Measurements from ENCODE around the gene DCAF10. TPM values are rescaled to one million over a fixed set of nuclear protein-coding genes. Genes with fewer than 3 reads are reported as not detected.

DCAF10 gene
- total RNA-seq, 1 donor from 2014 or later, result 14.9 TPM

GRCh38 chr9:37897665-37898064 is 97.1 kb downstream of the DCAF10 start:
- Mint-ChIP-seq H3K4me1 (ENCODE audit: unreplicated experiment) (peaks cover under 1% of the 10 kb centered on the region), H3K27me3 (ENCODE audit: unreplicated experiment) (no peaks in the 10 kb centered on the region), H3K4me3 (ENCODE audit: unreplicated experiment) (no peak overlapping the region), H3K27ac (ENCODE audit: unreplicated experiment) (no peak overlapping the region), H3K36me3 (ENCODE audit: low read depth, unreplicated experiment) (peaks cover 33% of the 10 kb centered on the region), H3K9me3 (ENCODE audit: unreplicated experiment) (no peaks in the 10 kb centered on the region)
- no peak for DNase-seq (ENCODE audit: low spot score)
- TF ChIP-seq, protein P1, sequence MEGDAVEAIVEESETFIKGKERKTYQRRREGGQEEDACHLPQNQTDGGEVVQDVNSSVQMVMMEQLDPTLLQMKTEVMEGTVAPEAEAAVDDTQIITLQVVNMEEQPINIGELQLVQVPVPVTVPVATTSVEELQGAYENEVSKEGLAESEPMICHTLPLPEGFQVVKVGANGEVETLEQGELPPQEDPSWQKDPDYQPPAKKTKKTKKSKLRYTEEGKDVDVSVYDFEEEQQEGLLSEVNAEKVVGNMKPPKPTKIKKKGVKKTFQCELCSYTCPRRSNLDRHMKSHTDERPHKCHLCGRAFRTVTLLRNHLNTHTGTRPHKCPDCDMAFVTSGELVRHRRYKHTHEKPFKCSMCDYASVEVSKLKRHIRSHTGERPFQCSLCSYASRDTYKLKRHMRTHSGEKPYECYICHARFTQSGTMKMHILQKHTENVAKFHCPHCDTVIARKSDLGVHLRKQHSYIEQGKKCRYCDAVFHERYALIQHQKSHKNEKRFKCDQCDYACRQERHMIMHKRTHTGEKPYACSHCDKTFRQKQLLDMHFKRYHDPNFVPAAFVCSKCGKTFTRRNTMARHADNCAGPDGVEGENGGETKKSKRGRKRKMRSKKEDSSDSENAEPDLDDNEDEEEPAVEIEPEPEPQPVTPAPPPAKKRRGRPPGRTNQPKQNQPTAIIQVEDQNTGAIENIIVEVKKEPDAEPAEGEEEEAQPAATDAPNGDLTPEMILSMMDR (IDR thresholded peaks at IDR 0.05; ENCODE audit: unreplicated experiment), result no peak

- Mint-ChIP-seq H3K4me1 (ENCODE audit: unreplicated experiment) (peaks cover 4% of the 10 kb centered on the region), H3K27ac (ENCODE audit: unreplicated experiment) (no peak overlapping the region), H3K4me3 (ENCODE audit: unreplicated experiment) (no peak overlapping the region), H3K27me3 (ENCODE audit: unreplicated experiment) (no peaks in the 10 kb centered on the region), H3K9me3 (ENCODE audit: unreplicated experiment) (no peaks in the 10 kb centered on the region), H3K36me3 (ENCODE audit: low read depth, unreplicated experiment) (peaks cover 25% of the 10 kb centered on the region)
- TF ChIP-seq, protein P1 (IDR thresholded peaks at IDR 0.05; ENCODE audit: unreplicated experiment), result no peak
- DNase-seq (ENCODE audit: low spot score), result no peak
These were observed 98.4 kb downstream of the DCAF10 start for GRCh38 chr9:37899041-37899440.

DNA sequence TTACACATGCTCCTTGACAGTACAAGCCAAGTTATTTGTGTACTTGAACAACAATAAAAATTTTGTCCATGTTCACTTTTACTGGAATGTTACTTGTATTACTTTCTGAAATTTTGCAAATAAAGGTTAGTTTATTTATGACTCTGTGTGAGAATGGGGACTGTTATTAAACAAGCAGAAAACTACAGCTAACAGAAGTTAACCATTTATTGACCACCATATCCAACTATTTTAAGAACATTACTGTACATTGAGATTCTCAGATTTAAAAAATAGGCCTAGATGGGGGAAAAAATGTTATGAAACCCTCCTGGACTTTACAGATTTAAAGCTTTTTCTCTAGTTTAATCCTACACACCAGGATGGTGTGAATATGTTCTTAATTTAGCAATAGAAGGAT is 101.5 kb downstream of the DCAF10 start:
- peaks cover 4% of the 10 kb centered on the region for H3K36me3 Mint-ChIP-seq (ENCODE audit: low read depth, unreplicated experiment)
- no peaks in the 10 kb centered on the region for H3K9me3 Mint-ChIP-seq (ENCODE audit: unreplicated experiment)
- no peak overlapping the region for H3K27ac Mint-ChIP-seq (ENCODE audit: unreplicated experiment)
- peaks cover 1% of the 10 kb centered on the region for H3K27me3 Mint-ChIP-seq (ENCODE audit: unreplicated experiment)
- TF ChIP-seq, protein P1 (IDR thresholded peaks at IDR 0.05; ENCODE audit: unreplicated experiment), result no peak
- H3K4me1 Mint-ChIP-seq (ENCODE audit: unreplicated experiment), result peaks cover 9% of the 10 kb centered on the region
- no peak for DNase-seq (ENCODE audit: low spot score)
- H3K4me3 Mint-ChIP-seq (ENCODE audit: unreplicated experiment), result no peak overlapping the region

GRCh38 chr9:37902796-37903646 is 102.4 kb downstream of the DCAF10 start:
- Mint-ChIP-seq H3K27ac (ENCODE audit: unreplicated experiment) (no peak overlapping the region), H3K27me3 (ENCODE audit: unreplicated experiment) (peaks cover 1% of the 10 kb centered on the region), H3K9me3 (ENCODE audit: unreplicated experiment) (no peaks in the 10 kb centered on the region), H3K4me1 (ENCODE audit: unreplicated experiment) (peaks cover 9% of the 10 kb centered on the region), H3K4me3 (ENCODE audit: unreplicated experiment) (peak overlapping the region; percentile 96), H3K36me3 (ENCODE audit: low read depth, unreplicated experiment) (no peaks in the 10 kb centered on the region)
- TF ChIP-seq, protein P1 (IDR thresholded peaks at IDR 0.05; ENCODE audit: unreplicated experiment), result no peak
- no peak for DNase-seq (ENCODE audit: low spot score)

All from endothelial cell (in vitro differentiated cells).